GM23338 (cell line): ENCODE results near the gene IGF2BP2. TPM values are rescaled to one million over a fixed set of nuclear protein-coding genes. Genes with fewer than 3 reads are reported as not detected.

Experiments used
- ATAC-seq: fragments of 200-7000 bp; cut with Tn5 transposase; 3 replicates; pipeline ENCODE4 v1.9.1; 2020
- DNase-seq: peaks from one replicate; pipeline ENCODE4 v3.0.0-alpha.2; 2015; ENCODE audit warnings: low spot score
- H2AFZ ChIP-seq: fragments of 200-600 bp; sonication (generic); 2 replicates; pipeline ENCODE4 v1.8.0; 2016; ENCODE audit warnings: antibody characterized with exemption, mild to moderate bottlenecking, moderate library complexity
- H3F3A ChIP-seq: fragments of 200-600 bp; sonication (generic); replicated peaks from 2 replicates; pipeline ENCODE4 v1.8.0; 2017; ENCODE audit warnings: antibody characterized with exemption, mixed run types, low read depth
- H3K27ac ChIP-seq: fragments of 200-600 bp; sonication (generic); 2 replicates; pipeline ENCODE4 v1.6.1; 2016; ENCODE audit warnings: low read depth
- H3K27me3 ChIP-seq: fragments of 200-600 bp; sonication (generic); 2 replicates; pipeline ENCODE4 v1.8.0; 2016; ENCODE audit warnings: mild to moderate bottlenecking, mixed run types, moderate library complexity; ENCODE audit not compliant: insufficient read depth
- H3K36me3 ChIP-seq: fragments of 200-600 bp; sonication (generic); 2 replicates; pipeline ENCODE4 v1.8.0; 2016; ENCODE audit warnings: mild to moderate bottlenecking; ENCODE audit not compliant: insufficient read depth
- H3K4me1 ChIP-seq: fragments of 200-600 bp; sonication (generic); 2 replicates; pipeline ENCODE4 v1.8.0; 2016; ENCODE audit warnings: mild to moderate bottlenecking, moderate library complexity; ENCODE audit not compliant: insufficient read depth
- H3K4me2 ChIP-seq: fragments of 200-600 bp; sonication (generic); 2 replicates; pipeline ENCODE4 v1.7.1; 2017; ENCODE audit warnings: mixed run types
- H3K4me3 ChIP-seq: fragments of 200-600 bp; sonication (generic); 2 replicates; pipeline ENCODE4 v1.6.1; 2016; ENCODE audit warnings: mixed run types
- H3K79me2 ChIP-seq: fragments of 200-600 bp; sonication (generic); replicated peaks from 2 replicates; pipeline ENCODE4 v1.8.0; 2017; ENCODE audit warnings: mild to moderate bottlenecking; ENCODE audit not compliant: insufficient read depth
- H3K9me2 ChIP-seq: fragments of 200-600 bp; sonication (generic); 2 replicates; pipeline ENCODE4 v1.8.0; 2017; ENCODE audit not compliant: insufficient read depth
- H4K20me1 ChIP-seq: fragments of 200-600 bp; sonication (generic); replicated peaks from 2 replicates; pipeline ENCODE4 v1.8.0; 2017; ENCODE audit warnings: mild to moderate bottlenecking; ENCODE audit not compliant: insufficient read depth
- H3K27ac Mint-ChIP-seq: 2 replicates; pipeline ENCODE4 v1.8.0; 2020; ENCODE audit warnings: inconsistent platforms, mild to moderate bottlenecking, moderate library complexity, mixed read lengths
- H3K27me3 Mint-ChIP-seq: 3 replicates; pipeline ENCODE4 v1.8.0; 2022; ENCODE audit warnings: low read depth, mild to moderate bottlenecking, moderate library complexity, mixed read lengths, inconsistent platforms; ENCODE audit not compliant: insufficient read depth, poor library complexity
- H3K36me3 Mint-ChIP-seq: 3 replicates; pipeline ENCODE4 v1.8.0; 2021; ENCODE audit warnings: low read depth, mild to moderate bottlenecking, inconsistent platforms, moderate library complexity, mixed read lengths
- H3K4me1 Mint-ChIP-seq: 3 replicates; pipeline ENCODE4 v1.8.0; 2020; ENCODE audit warnings: mild to moderate bottlenecking, inconsistent platforms, mixed read lengths
- H3K4me3 Mint-ChIP-seq: 3 replicates; pipeline ENCODE4 v1.8.0; 2021; ENCODE audit warnings: moderate library complexity, mild to moderate bottlenecking, inconsistent platforms, mixed read lengths
- H3K9me3 Mint-ChIP-seq: 3 replicates; pipeline ENCODE4 v1.8.0; 2020; ENCODE audit warnings: moderate library complexity, mild to moderate bottlenecking, inconsistent platforms, mixed read lengths
- CREB1 ChIP-seq: fragments of 250-450 bp; sonication (Bioruptor Pico); IDR thresholded peaks from 2 replicates; pipeline ENCODE4 v1.5.0; 2020; ENCODE audit warnings: low read depth, mild to moderate bottlenecking, moderate library complexity
- EZH2 ChIP-seq: fragments of 200-600 bp; sonication (generic); IDR thresholded peaks from one replicate; pipeline ENCODE4 v1.8.0; 2017; ENCODE audit warnings: antibody characterized with exemption, mild to moderate bottlenecking, low read depth; ENCODE audit not compliant: unreplicated experiment
- JUNB ChIP-seq: IDR thresholded peaks from one replicate; pipeline ENCODE4 v1.6.1; 2016; ENCODE audit warnings: antibody characterized with exemption; ENCODE audit not compliant: unreplicated experiment
- POLR2AphosphoS5 ChIP-seq: IDR thresholded peaks from 2 replicates; pipeline ENCODE4 v1.6.1; 2016; ENCODE audit warnings: antibody characterized with exemption, low read depth
- STAT1 ChIP-seq: IDR thresholded peaks from one replicate; pipeline ENCODE4 v1.6.1; 2016; ENCODE audit warnings: antibody characterized with exemption; ENCODE audit not compliant: unreplicated experiment
- ZNF114 ChIP-seq: fragments of 250-450 bp; sonication (Bioruptor Pico); IDR thresholded peaks from 2 replicates; pipeline ENCODE4 v1.5.0; 2020; ENCODE audit warnings: mild to moderate bottlenecking, moderate library complexity
- ZNF331 ChIP-seq: fragments of 250-450 bp; sonication (Bioruptor Pico); IDR thresholded peaks from 2 replicates; pipeline ENCODE4 v1.5.0; 2020; ENCODE audit warnings: low read depth, mild to moderate bottlenecking, moderate library complexity
- polyA plus RNA-seq: library from polyadenylated mRNA; unstranded; fragments of >200 nt; fragmentation: Nextera tagmentation; extraction: Ambion mirVana; gene quantifications from 2 replicates; pipeline ENCODE4 v1.2.1, GENCODE V29; 2016
- total RNA-seq: library from RNA; depleted of rRNA; stranded (reverse); fragments of >200 nt; shearing (Covaris generic); gene quantifications from 2 replicates; pipeline ENCODE4 v1.2.3, GENCODE V29; 2014
- TF ChIP-seq, protein P1 (sequence below): IDR thresholded peaks from 2 replicates; pipeline ENCODE4 v1.6.1; 2016; ENCODE audit warnings: antibody characterized with exemption
- TF ChIP-seq, protein P2 (sequence below): IDR thresholded peaks from one replicate; pipeline ENCODE4 v1.6.1; 2018; ENCODE audit warnings: antibody characterized with exemption; ENCODE audit not compliant: unreplicated experiment
- TF ChIP-seq, protein P3 (sequence below): fragments of 250-450 bp; sonication (Bioruptor Pico); IDR thresholded peaks from 2 replicates; pipeline ENCODE4 v1.5.0; 2020; ENCODE audit warnings: mild to moderate bottlenecking, moderate library complexity

Gene IGF2BP2
- total and polyA plus RNA-seq, 2 experiments from 2014 or later: 82.9 to 84.5 TPM

DNA sequence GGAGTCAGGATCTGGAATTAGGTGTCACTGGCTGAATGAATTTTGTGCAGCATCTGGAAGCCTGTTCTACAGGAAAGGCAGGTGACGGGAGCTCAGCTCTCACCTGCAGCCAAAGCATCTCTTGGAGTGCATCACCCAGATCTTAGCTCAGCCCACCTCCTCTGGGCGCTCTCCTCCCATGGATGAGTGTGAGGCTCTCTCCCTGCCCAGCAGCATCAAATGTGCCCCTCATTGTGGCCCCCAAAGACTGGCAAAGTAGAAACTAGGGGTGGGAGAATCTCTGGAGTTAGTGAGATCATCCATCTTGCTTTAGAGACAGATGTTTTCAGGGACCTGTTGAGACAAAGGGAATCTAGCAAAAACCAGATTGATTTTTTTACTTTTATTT lies 170.1 kb downstream of the IGF2BP2 start (continued):
- no peak for TF ChIP-seq EZH2
- TF ChIP-seq, protein P1, sequence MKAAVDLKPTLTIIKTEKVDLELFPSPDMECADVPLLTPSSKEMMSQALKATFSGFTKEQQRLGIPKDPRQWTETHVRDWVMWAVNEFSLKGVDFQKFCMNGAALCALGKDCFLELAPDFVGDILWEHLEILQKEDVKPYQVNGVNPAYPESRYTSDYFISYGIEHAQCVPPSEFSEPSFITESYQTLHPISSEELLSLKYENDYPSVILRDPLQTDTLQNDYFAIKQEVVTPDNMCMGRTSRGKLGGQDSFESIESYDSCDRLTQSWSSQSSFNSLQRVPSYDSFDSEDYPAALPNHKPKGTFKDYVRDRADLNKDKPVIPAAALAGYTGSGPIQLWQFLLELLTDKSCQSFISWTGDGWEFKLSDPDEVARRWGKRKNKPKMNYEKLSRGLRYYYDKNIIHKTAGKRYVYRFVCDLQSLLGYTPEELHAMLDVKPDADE: no peak
- no peak for TF ChIP-seq ZNF114 (CRISPR knock-in tag)
- TF ChIP-seq ZNF331: no peak
- TF ChIP-seq JUNB: no peak

DNA sequence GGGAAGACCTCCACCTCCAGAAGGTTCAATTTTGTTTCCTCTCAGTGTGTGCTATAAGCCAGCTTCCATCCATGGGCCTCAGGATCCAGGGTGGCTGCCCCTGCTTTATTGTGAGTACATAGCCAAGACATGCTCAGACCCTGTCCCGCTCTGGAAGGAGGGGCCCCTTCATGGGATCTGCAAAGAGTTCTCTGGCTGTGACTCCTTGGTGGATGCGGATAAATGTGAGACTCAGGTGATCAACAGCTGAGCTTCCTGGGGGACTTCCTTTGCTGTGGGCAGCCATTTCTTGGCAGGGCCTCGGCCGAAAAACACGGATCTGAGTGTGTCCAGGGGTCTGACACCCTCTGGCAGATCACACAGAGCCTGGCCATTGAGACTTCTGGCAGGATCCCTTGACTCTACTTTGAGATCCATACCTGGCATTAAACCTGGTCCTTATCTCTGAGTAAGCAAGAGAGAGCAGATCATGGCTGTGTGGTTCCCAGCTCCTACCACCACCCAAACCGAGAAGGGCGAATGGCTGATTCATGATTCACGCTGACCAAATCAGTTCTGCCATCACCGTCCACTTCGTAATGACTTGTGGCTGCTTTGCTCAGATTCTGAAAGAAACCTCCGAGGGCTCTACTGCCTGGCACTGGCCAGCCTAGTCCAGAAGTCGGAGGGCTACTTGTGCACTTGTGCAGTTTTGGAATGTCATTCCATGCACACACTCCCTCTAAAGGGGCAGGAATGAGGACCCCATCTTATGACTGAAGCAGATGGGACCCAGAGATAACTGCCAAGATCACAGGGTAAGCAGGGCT lies 170.7 kb downstream of the IGF2BP2 start:
- Histone ChIP-seq H4K20me1 (no peaks in the 10 kb centered on the region), H3K4me2 (no peak overlapping the region), H3K4me3 (no peak overlapping the region), H3F3A (no peaks in the 10 kb centered on the region), H3K4me1 (no peaks in the 10 kb centered on the region), H3K27ac (no peak overlapping the region), H3K9me2 (no peaks in the 10 kb centered on the region), H3K36me3 (peaks cover 28% of the 10 kb centered on the region), H3K27me3 (no peaks in the 10 kb centered on the region), H2AFZ (no peak overlapping the region), H3K79me2 (no peaks in the 10 kb centered on the region)
- Mint-ChIP-seq H3K27me3 (peaks cover 32% of the 10 kb centered on the region), H3K27ac (0 out of 2 replicates have a peak overlapping the region, but pooled peaks have one; percentile 52), H3K4me3 (no peak overlapping the region), H3K9me3 (no peaks in the 10 kb centered on the region), H3K36me3 (peaks cover 88% of the 10 kb centered on the region), H3K4me1 (no peaks in the 10 kb centered on the region; the same call in 2 of the 3 replicates)
- ATAC-seq: no peak
- TF ChIP-seq, protein P2, sequence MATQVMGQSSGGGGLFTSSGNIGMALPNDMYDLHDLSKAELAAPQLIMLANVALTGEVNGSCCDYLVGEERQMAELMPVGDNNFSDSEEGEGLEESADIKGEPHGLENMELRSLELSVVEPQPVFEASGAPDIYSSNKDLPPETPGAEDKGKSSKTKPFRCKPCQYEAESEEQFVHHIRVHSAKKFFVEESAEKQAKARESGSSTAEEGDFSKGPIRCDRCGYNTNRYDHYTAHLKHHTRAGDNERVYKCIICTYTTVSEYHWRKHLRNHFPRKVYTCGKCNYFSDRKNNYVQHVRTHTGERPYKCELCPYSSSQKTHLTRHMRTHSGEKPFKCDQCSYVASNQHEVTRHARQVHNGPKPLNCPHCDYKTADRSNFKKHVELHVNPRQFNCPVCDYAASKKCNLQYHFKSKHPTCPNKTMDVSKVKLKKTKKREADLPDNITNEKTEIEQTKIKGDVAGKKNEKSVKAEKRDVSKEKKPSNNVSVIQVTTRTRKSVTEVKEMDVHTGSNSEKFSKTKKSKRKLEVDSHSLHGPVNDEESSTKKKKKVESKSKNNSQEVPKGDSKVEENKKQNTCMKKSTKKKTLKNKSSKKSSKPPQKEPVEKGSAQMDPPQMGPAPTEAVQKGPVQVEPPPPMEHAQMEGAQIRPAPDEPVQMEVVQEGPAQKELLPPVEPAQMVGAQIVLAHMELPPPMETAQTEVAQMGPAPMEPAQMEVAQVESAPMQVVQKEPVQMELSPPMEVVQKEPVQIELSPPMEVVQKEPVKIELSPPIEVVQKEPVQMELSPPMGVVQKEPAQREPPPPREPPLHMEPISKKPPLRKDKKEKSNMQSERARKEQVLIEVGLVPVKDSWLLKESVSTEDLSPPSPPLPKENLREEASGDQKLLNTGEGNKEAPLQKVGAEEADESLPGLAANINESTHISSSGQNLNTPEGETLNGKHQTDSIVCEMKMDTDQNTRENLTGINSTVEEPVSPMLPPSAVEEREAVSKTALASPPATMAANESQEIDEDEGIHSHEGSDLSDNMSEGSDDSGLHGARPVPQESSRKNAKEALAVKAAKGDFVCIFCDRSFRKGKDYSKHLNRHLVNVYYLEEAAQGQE: no peak
- no peak for TF ChIP-seq POLR2AphosphoS5
- TF ChIP-seq, protein P3, sequence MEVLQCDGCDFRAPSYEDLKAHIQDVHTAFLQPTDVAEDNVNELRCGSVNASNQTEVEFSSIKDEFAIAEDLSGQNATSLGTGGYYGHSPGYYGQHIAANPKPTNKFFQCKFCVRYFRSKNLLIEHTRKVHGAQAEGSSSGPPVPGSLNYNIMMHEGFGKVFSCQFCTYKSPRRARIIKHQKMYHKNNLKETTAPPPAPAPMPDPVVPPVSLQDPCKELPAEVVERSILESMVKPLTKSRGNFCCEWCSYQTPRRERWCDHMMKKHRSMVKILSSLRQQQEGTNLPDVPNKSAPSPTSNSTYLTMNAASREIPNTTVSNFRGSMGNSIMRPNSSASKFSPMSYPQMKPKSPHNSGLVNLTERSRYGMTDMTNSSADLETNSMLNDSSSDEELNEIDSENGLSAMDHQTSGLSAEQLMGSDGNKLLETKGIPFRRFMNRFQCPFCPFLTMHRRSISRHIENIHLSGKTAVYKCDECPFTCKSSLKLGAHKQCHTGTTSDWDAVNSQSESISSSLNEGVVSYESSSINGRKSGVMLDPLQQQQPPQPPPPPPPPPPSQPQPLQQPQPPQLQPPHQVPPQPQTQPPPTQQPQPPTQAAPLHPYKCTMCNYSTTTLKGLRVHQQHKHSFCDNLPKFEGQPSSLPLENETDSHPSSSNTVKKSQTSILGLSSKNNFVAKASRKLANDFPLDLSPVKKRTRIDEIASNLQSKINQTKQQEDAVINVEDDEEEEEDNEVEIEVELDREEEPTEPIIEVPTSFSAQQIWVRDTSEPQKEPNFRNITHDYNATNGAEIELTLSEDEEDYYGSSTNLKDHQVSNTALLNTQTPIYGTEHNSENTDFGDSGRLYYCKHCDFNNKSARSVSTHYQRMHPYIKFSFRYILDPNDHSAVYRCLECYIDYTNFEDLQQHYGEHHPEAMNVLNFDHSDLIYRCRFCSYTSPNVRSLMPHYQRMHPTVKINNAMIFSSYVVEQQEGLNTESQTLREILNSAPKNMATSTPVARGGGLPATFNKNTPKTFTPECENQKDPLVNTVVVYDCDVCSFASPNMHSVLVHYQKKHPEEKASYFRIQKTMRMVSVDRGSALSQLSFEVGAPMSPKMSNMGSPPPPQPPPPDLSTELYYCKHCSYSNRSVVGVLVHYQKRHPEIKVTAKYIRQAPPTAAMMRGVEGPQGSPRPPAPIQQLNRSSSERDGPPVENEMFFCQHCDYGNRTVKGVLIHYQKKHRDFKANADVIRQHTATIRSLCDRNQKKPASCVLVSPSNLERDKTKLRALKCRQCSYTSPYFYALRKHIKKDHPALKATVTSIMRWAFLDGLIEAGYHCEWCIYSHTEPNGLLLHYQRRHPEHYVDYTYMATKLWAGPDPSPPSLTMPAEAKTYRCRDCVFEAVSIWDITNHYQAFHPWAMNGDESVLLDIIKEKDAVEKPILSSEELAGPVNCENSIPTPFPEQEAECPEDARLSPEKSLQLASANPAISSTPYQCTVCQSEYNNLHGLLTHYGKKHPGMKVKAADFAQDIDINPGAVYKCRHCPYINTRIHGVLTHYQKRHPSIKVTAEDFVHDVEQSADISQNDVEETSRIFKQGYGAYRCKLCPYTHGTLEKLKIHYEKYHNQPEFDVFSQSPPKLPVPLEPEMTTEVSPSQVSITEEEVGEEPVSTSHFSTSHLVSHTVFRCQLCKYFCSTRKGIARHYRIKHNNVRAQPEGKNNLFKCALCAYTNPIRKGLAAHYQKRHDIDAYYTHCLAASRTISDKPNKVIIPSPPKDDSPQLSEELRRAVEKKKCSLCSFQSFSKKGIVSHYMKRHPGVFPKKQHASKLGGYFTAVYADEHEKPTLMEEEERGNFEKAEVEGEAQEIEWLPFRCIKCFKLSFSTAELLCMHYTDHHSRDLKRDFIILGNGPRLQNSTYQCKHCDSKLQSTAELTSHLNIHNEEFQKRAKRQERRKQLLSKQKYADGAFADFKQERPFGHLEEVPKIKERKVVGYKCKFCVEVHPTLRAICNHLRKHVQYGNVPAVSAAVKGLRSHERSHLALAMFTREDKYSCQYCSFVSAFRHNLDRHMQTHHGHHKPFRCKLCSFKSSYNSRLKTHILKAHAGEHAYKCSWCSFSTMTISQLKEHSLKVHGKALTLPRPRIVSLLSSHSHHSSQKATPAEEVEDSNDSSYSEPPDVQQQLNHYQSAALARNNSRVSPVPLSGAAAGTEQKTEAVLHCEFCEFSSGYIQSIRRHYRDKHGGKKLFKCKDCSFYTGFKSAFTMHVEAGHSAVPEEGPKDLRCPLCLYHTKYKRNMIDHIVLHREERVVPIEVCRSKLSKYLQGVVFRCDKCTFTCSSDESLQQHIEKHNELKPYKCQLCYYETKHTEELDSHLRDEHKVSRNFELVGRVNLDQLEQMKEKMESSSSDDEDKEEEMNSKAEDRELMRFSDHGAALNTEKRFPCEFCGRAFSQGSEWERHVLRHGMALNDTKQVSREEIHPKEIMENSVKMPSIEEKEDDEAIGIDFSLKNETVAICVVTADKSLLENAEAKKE (CRISPR knock-in tag): no peak
- no peak for TF ChIP-seq EZH2
- TF ChIP-seq CREB1 (CRISPR knock-in tag): no peak
- TF ChIP-seq, protein P1: no peak
- no peak for TF ChIP-seq STAT1
- TF ChIP-seq JUNB: no peak
- no peak for DNase-seq
